ENCODE data around the gene TYR.

TYR gene

GRCh38 chr11:89177691-89178231 lies at the start of gene TYR:
Gene TYR (plus strand): TSS chr11:89177875. CDS start chr11:89177954, 79 bp downstream.
- no peak for DNase-seq (ENCODE audit: low spot score)
- TF ChIP-seq CTCF (IDR thresholded peaks at IDR 0.05; ENCODE audit: borderline replicate concordance, control extremely low read depth, extremely low read depth, insufficient read depth, missing control alignments) = no peak
- in situ Hi-C loops (cut with MboI; ENCODE audit: low sequenced_read_pairs, unreplicated experiment) = no loop called here

DNA sequence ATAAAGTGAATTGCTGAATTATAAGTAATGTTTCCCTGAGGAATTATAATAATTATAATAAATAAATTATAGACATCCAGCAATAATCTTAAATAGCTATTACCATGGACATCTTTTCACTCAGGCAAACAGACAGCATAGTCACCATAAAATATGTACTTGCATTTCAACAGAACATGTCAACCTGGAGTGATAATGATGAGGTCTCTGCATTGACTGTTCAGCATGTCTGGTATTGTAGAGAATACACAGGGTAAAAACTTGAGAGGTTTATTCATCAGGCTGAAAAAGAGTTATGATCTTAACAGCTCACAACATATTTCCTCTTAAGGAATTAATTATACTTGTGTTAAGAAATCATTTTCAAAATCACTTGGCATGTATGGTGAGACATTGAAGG lies 41.1 kb upstream of the TYR start:
- in situ Hi-C loops (cut with MboI; ENCODE audit: low sequenced_read_pairs, unreplicated experiment) = no loop called here
- TF ChIP-seq CTCF (IDR thresholded peaks at IDR 0.05; ENCODE audit: borderline replicate concordance, control extremely low read depth, extremely low read depth, insufficient read depth, missing control alignments) = no peak
- no peak for DNase-seq (ENCODE audit: low spot score)

DNA sequence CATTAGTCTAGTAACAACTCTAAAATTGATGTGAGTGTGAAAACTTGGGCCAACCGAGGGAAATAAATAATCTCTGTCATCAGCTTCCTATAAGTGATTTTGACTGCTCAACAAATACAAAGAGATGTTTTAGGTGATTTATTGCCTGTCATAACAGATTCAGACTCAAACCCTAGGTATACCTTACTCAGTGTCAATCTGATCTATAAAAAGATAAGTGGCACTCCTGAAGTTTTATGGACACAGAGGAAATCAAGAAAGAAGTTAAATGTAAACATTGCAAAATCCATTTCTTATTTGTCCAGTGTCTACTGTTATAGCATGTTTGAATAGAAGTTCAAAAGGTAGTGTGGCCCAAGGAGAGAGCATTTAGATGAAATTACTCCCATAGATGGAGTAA lies 30.4 kb upstream of the TYR start:
- no peak for DNase-seq (ENCODE audit: low spot score)
- in situ Hi-C loops (cut with MboI; ENCODE audit: low sequenced_read_pairs, unreplicated experiment) = no loop called here

GRCh38 chr11:89159974-89160373 lies 17.7 kb upstream of the TYR start:
- in situ Hi-C loops (cut with MboI; ENCODE audit: low sequenced_read_pairs, unreplicated experiment) = no loop called here
- DNase-seq (ENCODE audit: low spot score) = no peak
- TF ChIP-seq CTCF (IDR thresholded peaks at IDR 0.05; ENCODE audit: borderline replicate concordance, control extremely low read depth, extremely low read depth, insufficient read depth, missing control alignments) = no peak

More for the DNA sequence above, 30.4 kb upstream of the TYR start:
- no peak for TF ChIP-seq CTCF (IDR thresholded peaks at IDR 0.05; ENCODE audit: borderline replicate concordance, control extremely low read depth, extremely low read depth, insufficient read depth, missing control alignments)

- no peak for DNase-seq (ENCODE audit: low spot score)
- in situ Hi-C loops (cut with MboI; ENCODE audit: low sequenced_read_pairs, unreplicated experiment) = no loop called here
- no peak for TF ChIP-seq CTCF (IDR thresholded peaks at IDR 0.05; ENCODE audit: borderline replicate concordance, control extremely low read depth, extremely low read depth, insufficient read depth, missing control alignments)
Observed at GRCh38 chr11:89161949-89162348, 15.7 kb upstream of the TYR start.

GRCh38 chr11:89163686-89164085 lies 14.0 kb upstream of the TYR start:
- TF ChIP-seq CTCF (IDR thresholded peaks at IDR 0.05; ENCODE audit: borderline replicate concordance, control extremely low read depth, extremely low read depth, insufficient read depth, missing control alignments) = no peak
- in situ Hi-C loops (cut with MboI; ENCODE audit: low sequenced_read_pairs, unreplicated experiment) = no loop called here
- no peak for DNase-seq (ENCODE audit: low spot score)
